CD4-positive, alpha-beta T cell treated with Interleukin-6 at 100 ng/mL for 8 hours (primary cell): Measurements from ENCODE around the gene CLTC.
"Not testable (repeated sequence)": the region's sequence is repeated elsewhere in the genome, so short reads cannot be mapped to it uniquely, and the experiment has no call there.

Source experiments
- DNase-seq: peaks from one replicate; pipeline ENCODE4 v3.0.0-alpha.2; 2020; ENCODE audit warnings: mixed read lengths, low spot score

Gene CLTC

GRCh38 chr17:59634632-59635541 lies 15.2 kb downstream of the CLTC start:
- no peak for DNase-seq

GRCh38 chr17:59637611-59638310 lies 18.1 kb downstream of the CLTC start:
- DNase-seq, result no peak

- no peak for DNase-seq
Observed at GRCh38 chr17:59638553-59638952, 18.9 kb downstream of the CLTC start.

GRCh38 chr17:59641799-59642484 lies 22.2 kb downstream of the CLTC start:
- DNase-seq, result peak; percentile 26

- DNase-seq, result no peak
Observed at GRCh38 chr17:59642565-59642964, 22.9 kb downstream of the CLTC start.

- no peak for DNase-seq
Observed at GRCh38 chr17:59643159-59644140, 23.8 kb downstream of the CLTC start.

- DNase-seq, result no peak
Observed at GRCh38 chr17:59647288-59647687, 27.6 kb downstream of the CLTC start.

- no peak for DNase-seq
Observed at GRCh38 chr17:59649886-59650285, 30.2 kb downstream of the CLTC start.

GRCh38 chr17:59650642-59651041 lies 30.9 kb downstream of the CLTC start:
- no peak for DNase-seq

GRCh38 chr17:59651346-59651745 lies 31.7 kb downstream of the CLTC start:
- DNase-seq, result no peak

- DNase-seq, result no peak
Observed at GRCh38 chr17:59652119-59652518, 32.4 kb downstream of the CLTC start.

GRCh38 chr17:59656624-59657023 lies 36.9 kb downstream of the CLTC start:
- DNase-seq, result not testable (repeated sequence)

- no peak for DNase-seq
Observed at GRCh38 chr17:59666235-59666634, 46.5 kb downstream of the CLTC start.

GRCh38 chr17:59668816-59669215 lies 49.1 kb downstream of the CLTC start:
- DNase-seq, result no peak

GRCh38 chr17:59669411-59669810 lies 49.7 kb downstream of the CLTC start:
- no peak for DNase-seq

GRCh38 chr17:59669944-59670343 lies 50.2 kb downstream of the CLTC start:
- no peak for DNase-seq

- DNase-seq, result no peak
Observed at GRCh38 chr17:59671386-59671785, 51.7 kb downstream of the CLTC start.

- no peak for DNase-seq
Observed at GRCh38 chr17:59675231-59675630, 55.5 kb downstream of the CLTC start.

- DNase-seq, result no peak
Observed at GRCh38 chr17:59676716-59677115, 57.0 kb downstream of the CLTC start.

GRCh38 chr17:59678918-59679317 lies 59.2 kb downstream of the CLTC start:
- no peak for DNase-seq

- no peak for DNase-seq
Observed at GRCh38 chr17:59680314-59680713, 60.6 kb downstream of the CLTC start.
